ENCODE results near the gene AGAP2. TPM values are rescaled to one million over a fixed set of nuclear protein-coding genes. Genes with fewer than 3 reads are reported as not detected.

AGAP2 gene
- total and polyA plus RNA-seq, 9 of the 15 experiments (the other 6 are each of a cell fraction or from before 2014, with no cell fraction given), result 0.04 to 0.77 (median 0.28) TPM; not detected in 1

- POLR2A ChIA-PET, result no interaction called here
- Histone ChIP-seq H3K9ac (ENCODE audit: insufficient read depth in 1 of 2, low read depth in 2 of 2, low read length in 2 of 2) (no peak overlapping the region), H3K36me3 (ENCODE audit: control insufficient read depth, insufficient read depth, low read length) (peaks cover 14% of the 10 kb centered on the region), H3K27ac (ENCODE audit: extremely low read depth, low read depth, low read length) (no peak overlapping the region), H2AFZ (ENCODE audit: low read depth, low read length) (no peak overlapping the region), H3K4me3 (no peak overlapping the region), H3K9me3 (replicated peaks; ENCODE audit: control insufficient read depth, insufficient read depth, low read depth, low read length) (peaks cover 4% of the 10 kb centered on the region; the same call in 1 of the 2 replicates), H4K20me1 (replicated peaks; ENCODE audit: control insufficient read depth, insufficient read depth, low read length) (no peaks in the 10 kb centered on the region), H3K79me2 (ENCODE audit: control insufficient read depth, insufficient read depth, low read length) (no peaks in the 10 kb centered on the region), H3K27me3 (ENCODE audit: control insufficient read depth in 2 of 2, insufficient read depth in 2 of 2, low read length in 2 of 2) (no peaks in the 10 kb centered on the region), H3K9me1 (ENCODE audit: control insufficient read depth, insufficient read depth, low read length) (no peaks in the 10 kb centered on the region), H3K4me2 (ENCODE audit: insufficient read depth, low read length) (no peak overlapping the region), H3K4me1 (replicated peaks in 1 of 2; ENCODE audit: control insufficient read depth in 2 of 2, insufficient read depth in 2 of 2, low read length in 2 of 2) (no peaks in the 10 kb centered on the region; a peak in 2 of 5 replicates)
- 46% methylated on average over 2 of the region's 2 CpGs for WGBS (ENCODE audit: insufficient coverage, low coverage, missing lambda C conversion rate)
- ATAC-seq (no peak), FAIRE-seq (no peak), DNase-seq (ENCODE audit: extremely low read depth in 1 of 4, low spot score in 3 of 4) (no peak)
- intact Hi-C loops (cut with micrococcal nuclease), result no loop called here
- TF ChIP-seq ZZZ3 (IDR thresholded peaks at IDR 0.05) (no peak), HNRNPK (IDR thresholded peaks at IDR 0.05; ENCODE audit: low read depth, low read length, poor library complexity, severe bottlenecking) (no peak), CEBPB (tag; IDR thresholded peaks at IDR 0.05) (no peak), POLR2B (IDR thresholded peaks at IDR 0.05; ENCODE audit: low read depth, partially characterized antibody) (no peak), MEF2A (IDR thresholded peaks at IDR 0.05; ENCODE audit: control insufficient read depth, low read depth, low read length) (no peak), NFRKB (IDR thresholded peaks at IDR 0.05; ENCODE audit: low read depth) (no peak), ZBTB49 (CRISPR knock-in tag; IDR thresholded peaks at IDR 0.05; ENCODE audit: borderline replicate concordance) (no peak)
- TF ChIP-seq, protein P1, sequence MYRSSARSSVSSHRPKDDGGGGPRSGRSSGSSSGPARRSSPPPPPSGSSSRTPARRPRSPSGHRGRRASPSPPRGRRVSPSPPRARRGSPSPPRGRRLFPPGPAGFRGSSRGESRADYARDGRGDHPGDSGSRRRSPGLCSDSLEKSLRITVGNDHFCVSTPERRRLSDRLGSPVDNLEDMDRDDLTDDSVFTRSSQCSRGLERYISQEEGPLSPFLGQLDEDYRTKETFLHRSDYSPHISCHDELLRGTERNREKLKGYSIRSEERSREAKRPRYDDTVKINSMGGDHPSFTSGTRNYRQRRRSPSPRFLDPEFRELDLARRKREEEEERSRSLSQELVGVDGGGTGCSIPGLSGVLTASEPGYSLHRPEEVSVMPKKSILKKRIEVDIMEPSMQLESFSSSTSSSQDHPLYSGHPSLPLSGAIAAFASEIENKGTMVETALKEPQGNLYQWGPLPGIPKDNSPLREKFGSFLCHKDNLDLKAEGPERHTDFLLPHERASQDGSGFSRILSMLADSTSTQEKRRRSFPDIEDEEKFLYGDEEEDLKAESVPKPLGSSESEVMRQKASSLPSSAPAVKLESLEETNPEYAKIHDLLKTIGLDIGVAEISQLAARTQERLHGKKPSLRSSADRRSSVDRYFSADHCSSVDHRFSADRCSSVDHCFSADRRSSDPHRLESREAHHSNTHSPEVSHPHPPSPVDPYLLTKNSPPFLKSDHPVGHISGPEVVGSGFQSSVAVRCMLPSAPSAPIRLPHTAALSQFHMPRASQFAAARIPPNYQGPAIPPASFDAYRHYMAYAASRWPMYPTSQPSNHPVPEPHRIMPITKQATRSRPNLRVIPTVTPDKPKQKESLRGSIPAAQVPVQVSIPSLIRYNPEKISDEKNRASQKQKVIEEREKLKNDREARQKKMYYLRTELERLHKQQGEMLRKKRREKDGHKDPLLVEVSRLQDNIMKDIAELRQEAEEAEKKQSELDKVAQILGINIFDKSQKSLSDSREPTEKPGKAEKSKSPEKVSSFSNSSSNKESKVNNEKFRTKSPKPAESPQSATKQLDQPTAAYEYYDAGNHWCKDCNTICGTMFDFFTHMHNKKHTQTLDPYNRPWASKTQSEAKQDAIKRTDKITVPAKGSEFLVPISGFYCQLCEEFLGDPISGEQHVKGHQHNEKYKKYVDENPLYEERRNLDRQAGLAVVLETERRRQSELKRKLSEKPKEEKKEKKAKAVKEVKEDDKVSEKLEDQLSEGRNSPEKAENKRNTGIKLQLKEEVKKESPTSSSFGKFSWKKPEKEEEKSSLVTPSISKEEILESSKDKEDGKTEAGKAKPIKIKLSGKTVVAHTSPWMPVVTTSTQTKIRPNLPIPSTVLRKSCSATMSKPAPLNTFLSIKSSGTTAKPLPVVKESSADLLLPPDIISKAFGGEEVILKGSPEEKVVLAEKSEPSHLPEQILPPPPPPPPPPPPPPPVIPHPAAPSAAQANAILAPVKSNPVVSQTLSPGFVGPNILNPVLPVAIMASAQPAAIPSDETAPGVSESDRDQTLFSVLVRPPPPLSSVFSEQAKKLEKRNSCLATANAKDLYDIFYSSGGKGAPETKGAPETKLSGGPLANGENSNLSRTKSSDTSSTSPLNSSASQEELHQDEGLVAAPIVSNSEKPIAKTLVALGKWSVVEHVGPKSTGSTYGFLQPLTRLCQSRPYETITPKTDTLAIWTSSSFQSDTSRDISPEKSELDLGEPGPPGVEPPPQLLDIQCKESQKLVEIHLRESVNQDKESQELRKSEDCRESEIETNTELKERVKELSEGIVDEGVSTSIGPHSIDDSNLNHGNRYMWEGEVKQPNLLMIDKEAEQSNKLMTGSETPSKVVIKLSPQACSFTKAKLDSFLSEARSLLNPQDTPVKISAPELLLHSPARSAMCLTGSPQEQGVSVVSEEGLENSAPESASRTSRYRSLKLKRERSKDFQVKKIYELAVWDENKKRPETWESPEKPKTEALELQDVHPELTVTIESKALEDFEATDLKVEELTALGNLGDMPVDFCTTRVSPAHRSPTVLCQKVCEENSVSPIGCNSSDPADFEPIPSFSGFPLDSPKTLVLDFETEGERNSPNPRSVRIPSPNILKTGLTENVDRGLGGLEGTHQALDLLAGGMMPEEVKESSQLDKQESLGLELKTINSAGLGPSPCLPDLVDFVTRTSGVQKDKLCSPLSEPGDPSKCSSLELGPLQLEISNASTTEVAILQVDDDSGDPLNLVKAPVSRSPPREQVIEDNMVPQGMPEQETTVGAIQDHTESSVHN (IDR thresholded peaks at IDR 0.05; ENCODE audit: borderline replicate concordance in 1 of 2, low read depth in 1 of 2), result no peak
- in situ Hi-C loops (cut with MboI), result no loop called here
- no TSS peak for BruUV-seq (replicated peaks)
- CTCF ChIA-PET (ENCODE audit: low intra/inter-chr PET ratio), result no interaction called here
Measured at GRCh38 chr12:57708296-57708695, 30.2 kb downstream of the AGAP2 start.
